ENCODE results near the gene HSD11B1L.
"Not testable (repeated sequence)": the region's sequence is repeated elsewhere in the genome, so short reads cannot be mapped to it uniquely, and the experiment has no call there.

Gene HSD11B1L

GRCh38 chr19:5697890-5698634 lies 17.2 kb downstream of the HSD11B1L start:
- in situ Hi-C loops (cut with MboI; ENCODE audit: low sequenced_read_pairs): no loop called here

- in situ Hi-C loops (cut with MboI; ENCODE audit: low sequenced_read_pairs): no loop called here
These were observed 18.0 kb downstream of the HSD11B1L start for GRCh38 chr19:5698635-5699422.

GRCh38 chr19:5700455-5701092 lies 19.7 kb downstream of the HSD11B1L start:
- in situ Hi-C loops (cut with MboI; ENCODE audit: low sequenced_read_pairs): no loop called here

- in situ Hi-C loops (cut with MboI; ENCODE audit: low sequenced_read_pairs): not testable (repeated sequence)
These were observed 21.2 kb downstream of the HSD11B1L start for GRCh38 chr19:5702053-5702410.

- in situ Hi-C loops (cut with MboI; ENCODE audit: low sequenced_read_pairs): no loop called here
These were observed 23.3 kb downstream of the HSD11B1L start for GRCh38 chr19:5703819-5704818.

GRCh38 chr19:5705552-5705951 lies 24.7 kb downstream of the HSD11B1L start:
- in situ Hi-C loops (cut with MboI; ENCODE audit: low sequenced_read_pairs): no loop called here

GRCh38 chr19:5706876-5707573 lies 26.2 kb downstream of the HSD11B1L start:
- in situ Hi-C loops (cut with MboI; ENCODE audit: low sequenced_read_pairs): no loop called here

- in situ Hi-C loops (cut with MboI; ENCODE audit: low sequenced_read_pairs): no loop called here
These were observed 27.0 kb downstream of the HSD11B1L start for GRCh38 chr19:5707576-5708575.

GRCh38 chr19:5711025-5711424 lies 30.2 kb downstream of the HSD11B1L start:
- in situ Hi-C loops (cut with MboI; ENCODE audit: low sequenced_read_pairs): no loop called here

- in situ Hi-C loops (cut with MboI; ENCODE audit: low sequenced_read_pairs): no loop called here
These were observed 30.9 kb downstream of the HSD11B1L start for GRCh38 chr19:5711713-5712161.

- in situ Hi-C loops (cut with MboI; ENCODE audit: low sequenced_read_pairs): no loop called here
These were observed 32.4 kb downstream of the HSD11B1L start for GRCh38 chr19:5713228-5713627.

- in situ Hi-C loops (cut with MboI; ENCODE audit: low sequenced_read_pairs): no loop called here
These were observed 34.0 kb downstream of the HSD11B1L start for GRCh38 chr19:5714816-5715215.

GRCh38 chr19:5717215-5717935 lies 36.5 kb downstream of the HSD11B1L start:
- in situ Hi-C loops (cut with MboI; ENCODE audit: low sequenced_read_pairs): no loop called here

- in situ Hi-C loops (cut with MboI; ENCODE audit: low sequenced_read_pairs): no loop called here
These were observed 37.3 kb downstream of the HSD11B1L start for GRCh38 chr19:5718037-5718578.

GRCh38 chr19:5718579-5719273 lies 37.9 kb downstream of the HSD11B1L start:
- in situ Hi-C loops (cut with MboI; ENCODE audit: low sequenced_read_pairs): no loop called here

- in situ Hi-C loops (cut with MboI; ENCODE audit: low sequenced_read_pairs): no loop called here
These were observed 38.6 kb downstream of the HSD11B1L start for GRCh38 chr19:5719274-5719960.

Data from HL-60/S4 treated with retinoic acid at 250 ng/mL for 4 days and 3 days (cell line).